HG03558 (cell line): ENCODE data around the gene DISC1.

Source experiments
- ATAC-seq: cut with Tn5 transposase; IDR thresholded peaks from one replicate; pipeline ENCODE4 v1.9.1; 2021; ENCODE audit warnings: moderate number of reproducible peaks; ENCODE audit not compliant: unreplicated experiment; ENCODE audit errors: extremely low read depth

The DISC1 gene

DNA sequence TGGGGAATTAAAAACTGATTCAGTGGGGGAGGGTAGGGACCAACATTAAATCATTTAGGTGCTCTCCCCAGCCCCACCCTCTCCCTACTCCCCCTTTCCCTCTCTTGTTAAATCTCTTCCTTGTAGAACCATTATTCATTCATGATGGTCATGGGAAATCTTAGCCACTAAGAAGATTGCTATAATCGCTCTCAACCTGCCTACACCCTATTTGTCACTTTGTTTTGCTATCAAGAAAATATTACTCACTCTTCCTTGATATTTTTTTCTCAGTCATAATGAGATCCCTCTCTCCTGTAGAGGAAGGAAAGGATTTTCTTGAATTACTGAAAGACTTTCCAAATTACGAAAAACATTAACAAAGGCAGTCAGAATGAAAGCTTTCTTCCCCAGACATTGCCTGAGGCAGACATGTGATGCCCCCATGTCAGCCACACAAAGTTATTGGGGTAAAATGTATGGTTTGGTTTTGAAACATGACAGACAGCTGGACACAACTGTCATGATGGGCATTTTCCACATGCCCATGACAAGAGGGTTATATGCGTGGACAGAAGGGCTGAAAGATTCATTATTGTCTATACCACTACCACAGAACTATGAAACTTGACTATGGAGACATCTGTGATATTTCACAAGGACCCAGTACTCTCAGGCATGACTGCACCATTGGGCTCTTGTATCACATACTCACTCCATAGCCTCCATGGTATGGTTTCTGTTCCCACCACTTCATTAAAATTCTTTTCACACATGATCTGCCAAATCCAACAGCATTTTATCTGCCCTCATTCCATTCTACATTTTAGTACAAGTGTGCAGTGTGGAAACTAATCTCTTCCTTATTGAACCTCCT, 420.1 kb downstream of the DISC1 start:
- ATAC-seq = no peak

GRCh38 chr1:232047473-232047872, 420.9 kb downstream of the DISC1 start:
- no peak for ATAC-seq

- ATAC-seq = no peak
Measured at GRCh38 chr1:232048481-232048880, 421.9 kb downstream of the DISC1 start.

DNA sequence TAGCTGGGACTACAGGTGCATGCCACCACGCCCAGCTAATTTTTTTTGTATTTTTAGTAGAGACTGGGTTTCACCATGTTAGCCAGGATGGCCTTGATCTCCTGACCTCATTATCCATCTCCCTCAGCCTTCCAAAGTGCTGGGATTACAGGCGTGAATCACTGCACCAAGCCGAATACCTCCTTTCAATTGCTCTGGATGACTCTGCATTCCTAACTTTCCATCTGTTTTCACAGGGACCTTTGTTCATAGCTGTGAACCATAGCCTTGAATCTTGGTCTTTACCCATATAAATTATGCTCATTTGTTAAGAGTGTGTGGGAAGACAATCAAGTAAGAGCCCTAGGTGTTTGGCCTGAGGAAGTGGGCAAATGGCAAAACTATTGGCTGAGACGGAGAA, 422.7 kb downstream of the DISC1 start:
- ATAC-seq = no peak

GRCh38 chr1:232057217-232057895, 430.8 kb downstream of the DISC1 start:
- no peak for ATAC-seq

- no peak for ATAC-seq
Measured at GRCh38 chr1:232057896-232058274, 431.3 kb downstream of the DISC1 start.

GRCh38 chr1:232059726-232060374, 433.3 kb downstream of the DISC1 start:
- ATAC-seq = no peak

DNA sequence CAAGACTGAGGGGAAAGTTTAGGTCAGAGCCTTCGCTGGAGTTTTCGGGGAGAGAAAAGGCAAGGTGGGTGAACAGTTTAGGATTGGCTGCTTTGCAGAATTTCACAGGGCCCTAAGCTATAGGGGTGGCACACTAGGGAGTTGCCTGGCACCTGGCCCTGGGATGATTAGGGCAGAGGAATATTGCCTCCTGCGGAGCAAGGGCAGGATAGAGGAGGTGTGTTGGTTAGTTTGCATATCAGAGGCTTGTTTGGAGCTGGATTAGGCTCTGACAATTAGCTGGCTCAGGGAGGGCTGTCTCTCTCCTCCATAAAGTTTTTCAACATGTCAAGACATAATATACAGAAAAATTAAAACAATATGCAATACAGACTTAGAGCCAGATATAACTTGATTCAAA, 436.4 kb downstream of the DISC1 start:
- ATAC-seq = no peak

GRCh38 chr1:232066521-232066920, 439.9 kb downstream of the DISC1 start:
- no peak for ATAC-seq

- ATAC-seq = no peak
Measured at GRCh38 chr1:232074265-232074664, 447.7 kb downstream of the DISC1 start.

- ATAC-seq = no peak
Measured at GRCh38 chr1:232077809-232078208, 451.2 kb downstream of the DISC1 start.

GRCh38 chr1:232084584-232085223, 458.1 kb downstream of the DISC1 start:
- ATAC-seq = no peak

DNA sequence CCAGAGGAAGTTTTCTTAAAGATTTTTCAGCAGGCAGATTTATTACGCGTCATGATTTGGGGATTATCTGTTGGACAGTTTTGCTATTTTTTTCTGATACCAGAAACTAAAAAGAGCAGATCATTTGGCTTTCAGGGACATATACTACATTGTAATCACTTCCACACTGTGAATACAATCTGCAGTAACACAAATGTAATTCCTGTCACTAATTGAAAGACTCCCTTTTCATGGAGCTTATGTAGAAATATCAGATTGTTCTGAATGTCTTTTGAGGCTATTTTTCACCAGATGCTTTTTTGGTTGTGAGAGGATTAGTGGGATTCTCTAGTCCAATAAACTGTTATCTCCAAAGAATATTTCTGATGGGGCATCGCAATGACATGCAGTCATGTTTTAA, 464.2 kb downstream of the DISC1 start:
- no peak for ATAC-seq
